GM18873 (cell line): ENCODE results near the gene TTN.

Source experiments
- ATAC-seq: cut with Tn5 transposase; IDR thresholded peaks from one replicate; pipeline ENCODE4 v1.9.1; 2021; ENCODE audit warnings: mild to moderate bottlenecking, moderate library complexity, moderate number of reproducible peaks; ENCODE audit not compliant: unreplicated experiment, low FRiP score

Gene TTN

GRCh38 chr2:178756843-178757242 is 50.4 kb downstream of the TTN start:
- ATAC-seq = no peak

GRCh38 chr2:178756343-178756742 is 50.9 kb downstream of the TTN start:
- no peak for ATAC-seq

GRCh38 chr2:178747767-178748166 is 59.5 kb downstream of the TTN start:
- no peak for ATAC-seq

- ATAC-seq = no peak
These were observed 72.7 kb downstream of the TTN start for GRCh38 chr2:178734518-178734917.

DNA sequence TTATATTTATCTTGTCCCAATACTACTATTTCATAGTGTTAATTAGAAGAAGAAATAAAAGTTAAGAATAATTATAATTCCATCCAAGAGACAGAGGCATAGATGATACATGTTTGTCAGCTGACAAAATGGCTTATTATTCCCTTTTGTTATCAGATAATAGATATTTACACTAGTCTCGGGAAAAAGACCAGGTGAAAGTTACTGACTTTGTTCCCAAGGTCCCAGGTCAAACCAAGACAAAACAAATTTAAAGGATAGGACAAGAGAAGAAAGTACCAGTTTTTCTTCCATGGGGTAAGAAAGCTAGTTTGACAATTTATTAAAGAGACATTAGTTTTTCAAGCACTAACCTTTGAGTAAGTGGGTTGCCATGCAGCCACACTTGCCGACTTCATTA is 73.2 kb downstream of the TTN start:
- no peak for ATAC-seq

GRCh38 chr2:178732913-178733312 is 74.3 kb downstream of the TTN start:
- no peak for ATAC-seq

GRCh38 chr2:178731300-178731699 is 75.9 kb downstream of the TTN start:
- no peak for ATAC-seq

GRCh38 chr2:178730049-178730448 is 77.2 kb downstream of the TTN start:
- no peak for ATAC-seq

- ATAC-seq = no peak
These were observed 83.4 kb downstream of the TTN start for GRCh38 chr2:178723786-178724346.

DNA sequence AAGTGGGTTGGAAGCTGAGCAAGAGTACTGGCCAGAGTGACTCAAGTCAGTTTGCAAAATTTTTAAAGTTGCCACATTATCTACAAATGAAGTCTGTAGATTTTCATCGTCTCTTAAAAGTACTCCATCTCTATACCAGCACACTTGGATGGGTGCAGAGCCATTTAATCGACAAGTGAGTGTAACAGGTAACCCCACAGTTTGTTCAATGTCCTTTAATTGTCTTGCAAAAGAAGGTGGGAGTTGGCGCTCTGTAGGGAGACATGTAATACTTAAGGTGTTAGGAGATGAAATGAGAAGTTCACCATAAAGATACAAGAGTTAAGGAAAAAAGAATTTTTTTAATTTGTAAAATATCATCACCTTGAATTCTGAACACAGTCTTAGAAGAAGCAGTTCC is 84.9 kb downstream of the TTN start:
- no peak for ATAC-seq

DNA sequence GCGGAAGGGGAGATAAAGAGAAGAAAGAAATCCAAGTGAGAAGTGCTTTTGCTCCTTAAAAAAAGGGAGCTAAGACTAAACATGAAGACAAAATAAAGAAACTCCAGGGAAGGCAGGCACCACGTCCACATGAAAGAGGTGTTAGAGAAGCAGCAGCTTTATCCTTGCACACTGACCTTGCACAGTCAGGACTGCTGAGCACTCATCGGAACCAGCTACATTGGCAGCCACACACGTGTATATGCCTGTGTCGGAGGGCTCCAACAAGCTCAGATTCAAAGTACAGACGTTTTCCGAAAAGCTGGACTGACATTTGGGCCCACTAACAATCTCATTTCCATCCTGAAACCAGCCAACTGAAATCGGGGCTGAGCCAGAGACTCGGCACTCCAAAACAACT is 88.2 kb downstream of the TTN start:
- no peak for ATAC-seq

DNA sequence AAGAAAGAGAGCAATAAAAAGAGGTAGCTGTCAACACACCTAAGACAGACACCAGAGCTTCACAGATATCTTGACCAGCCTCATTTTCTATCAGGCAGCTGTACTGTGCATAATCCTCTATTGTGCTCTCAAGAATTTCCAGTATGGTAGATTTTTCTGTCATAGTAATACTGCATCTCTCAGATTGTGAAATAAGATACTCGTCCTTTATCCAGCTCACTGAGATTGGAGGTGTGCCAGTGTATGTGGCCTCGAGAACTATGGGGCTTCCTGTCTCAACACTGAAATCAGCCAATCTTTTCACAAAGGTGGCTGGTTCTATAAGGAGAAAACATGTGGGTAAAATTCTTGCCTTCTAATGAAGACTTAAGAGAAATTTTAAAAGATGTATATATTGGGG is 88.9 kb downstream of the TTN start:
- no peak for ATAC-seq

- no peak for ATAC-seq
These were observed 90.8 kb downstream of the TTN start for GRCh38 chr2:178716394-178716793.

GRCh38 chr2:178715366-178715765 is 91.9 kb downstream of the TTN start:
- no peak for ATAC-seq

DNA sequence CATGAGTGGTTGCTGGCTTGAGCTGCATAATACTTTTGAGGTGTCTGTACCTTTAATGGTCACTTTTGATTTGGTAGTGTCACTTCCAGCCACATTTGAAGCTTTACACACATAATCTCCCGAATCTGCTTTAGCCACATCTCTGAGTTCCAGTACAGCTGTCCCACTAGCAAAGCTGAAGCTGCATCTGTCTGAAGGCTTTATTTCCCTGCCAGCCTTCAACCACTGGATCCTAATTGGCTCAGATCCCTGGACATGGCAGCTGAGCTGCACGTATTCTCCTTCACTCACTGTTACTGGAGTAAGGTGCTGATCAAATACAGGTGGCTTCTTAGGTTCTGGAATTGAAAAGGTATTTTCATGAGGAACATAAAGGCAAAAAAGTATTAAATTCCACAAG is 99.7 kb downstream of the TTN start:
- no peak for ATAC-seq

GRCh38 chr2:178704876-178705275 is 102.3 kb downstream of the TTN start:
- ATAC-seq = no peak

- ATAC-seq = no peak
These were observed 104.9 kb downstream of the TTN start for GRCh38 chr2:178702361-178702760.

GRCh38 chr2:178700922-178701342 is 106.3 kb downstream of the TTN start:
- ATAC-seq = no peak

GRCh38 chr2:178700136-178700535 is 107.1 kb downstream of the TTN start:
- no peak for ATAC-seq

GRCh38 chr2:178692845-178693244 is 114.4 kb downstream of the TTN start:
- ATAC-seq = no peak

- ATAC-seq = no peak
These were observed 117.4 kb downstream of the TTN start for GRCh38 chr2:178689808-178690207.

- no peak for ATAC-seq
These were observed 123.3 kb downstream of the TTN start for GRCh38 chr2:178683877-178684276.

DNA sequence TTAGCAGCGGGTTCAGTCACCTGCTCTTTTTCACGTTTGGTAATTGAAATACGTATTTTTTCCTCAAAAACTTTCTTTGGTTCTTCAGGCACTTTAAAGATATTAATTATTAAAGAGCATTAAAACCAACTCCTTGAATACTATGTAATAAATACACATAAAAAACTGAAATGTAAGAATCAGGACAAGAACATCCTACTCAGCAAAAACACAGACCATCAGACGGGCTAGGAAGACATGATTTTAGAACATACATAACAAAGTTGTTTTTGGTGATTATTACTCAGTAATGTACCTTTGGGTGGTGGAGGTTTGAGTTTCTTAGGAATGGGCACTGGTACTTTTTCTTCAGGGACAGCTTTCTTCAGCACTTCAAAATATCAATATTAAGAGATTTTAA is 126.1 kb downstream of the TTN start:
- ATAC-seq = no peak
